ENCODE results near the gene SERPINB6. TPM values are rescaled to one million over a fixed set of nuclear protein-coding genes. Genes with fewer than 3 reads are reported as not detected.
A peak's percentile ranks its signal among the peaks of the same experiment; 100 is the strongest.

Gene SERPINB6
- total and polyA plus RNA-seq, 9 of the 15 experiments (the other 6 are each of a cell fraction or from before 2014, with no cell fraction given), result 86.6 to 211 (median 143) TPM

DNA sequence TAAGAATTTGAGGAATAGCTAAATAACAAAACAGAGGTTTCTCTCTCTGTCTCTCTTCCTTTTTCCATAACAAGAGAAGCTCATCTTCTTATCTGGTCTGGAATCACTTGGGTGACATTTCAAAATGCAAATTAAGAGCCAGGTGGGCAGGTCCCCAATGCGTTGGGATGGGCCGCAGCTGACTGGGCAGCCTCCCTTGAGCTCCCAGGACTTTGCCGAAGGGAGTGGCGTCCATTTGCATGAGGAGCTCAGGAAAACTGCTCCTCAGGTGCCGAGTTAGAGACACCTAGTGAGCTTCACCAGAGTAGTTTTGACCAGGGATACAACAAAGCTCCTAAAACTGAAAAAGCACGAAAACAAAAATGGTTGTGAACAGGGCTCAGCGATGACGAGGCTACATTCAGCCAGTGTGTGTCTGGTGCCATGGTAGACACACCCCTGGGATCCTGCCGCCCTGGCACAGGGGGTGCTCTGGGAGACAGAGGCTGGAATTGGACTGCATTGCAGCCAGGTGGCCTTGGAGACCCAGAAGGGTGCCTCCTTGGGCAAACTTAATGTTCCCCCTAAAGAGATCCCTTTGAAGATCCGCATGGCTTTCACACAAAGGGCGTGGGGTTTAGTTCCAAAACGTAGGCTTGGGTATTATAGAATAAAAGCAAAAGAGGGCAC, 13.5 kb upstream of the SERPINB6 start (continued):
- TF ChIP-seq, protein P1, sequence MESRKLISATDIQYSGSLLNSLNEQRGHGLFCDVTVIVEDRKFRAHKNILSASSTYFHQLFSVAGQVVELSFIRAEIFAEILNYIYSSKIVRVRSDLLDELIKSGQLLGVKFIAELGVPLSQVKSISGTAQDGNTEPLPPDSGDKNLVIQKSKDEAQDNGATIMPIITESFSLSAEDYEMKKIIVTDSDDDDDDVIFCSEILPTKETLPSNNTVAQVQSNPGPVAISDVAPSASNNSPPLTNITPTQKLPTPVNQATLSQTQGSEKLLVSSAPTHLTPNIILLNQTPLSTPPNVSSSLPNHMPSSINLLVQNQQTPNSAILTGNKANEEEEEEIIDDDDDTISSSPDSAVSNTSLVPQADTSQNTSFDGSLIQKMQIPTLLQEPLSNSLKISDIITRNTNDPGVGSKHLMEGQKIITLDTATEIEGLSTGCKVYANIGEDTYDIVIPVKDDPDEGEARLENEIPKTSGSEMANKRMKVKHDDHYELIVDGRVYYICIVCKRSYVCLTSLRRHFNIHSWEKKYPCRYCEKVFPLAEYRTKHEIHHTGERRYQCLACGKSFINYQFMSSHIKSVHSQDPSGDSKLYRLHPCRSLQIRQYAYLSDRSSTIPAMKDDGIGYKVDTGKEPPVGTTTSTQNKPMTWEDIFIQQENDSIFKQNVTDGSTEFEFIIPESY (CRISPR knock-in tag; IDR thresholded peaks at IDR 0.05), result no peak
- TF ChIP-seq OTX1 (CRISPR knock-in tag; IDR thresholded peaks at IDR 0.05) (no peak), CSDE1 (IDR thresholded peaks at IDR 0.05) (no peak), ZNF668 (CRISPR knock-in tag; IDR thresholded peaks at IDR 0.05) (no peak), ZNF184 (CRISPR knock-in tag; IDR thresholded peaks at IDR 0.05) (no peak), RBBP5 (IDR thresholded peaks at IDR 0.05; ENCODE audit: borderline replicate concordance, insufficient read depth, low read length, poor library complexity, severe bottlenecking) (no peak), POLR2A (conservative IDR thresholded peaks at IDR 0.05) (no peak), FOS (IDR thresholded peaks at IDR 0.05; ENCODE audit: extremely low read depth, insufficient read length) (no peak), DNMT1 (IDR thresholded peaks at IDR 0.05) (no peak), STAT5A (IDR thresholded peaks at IDR 0.05; ENCODE audit: borderline replicate concordance, low read length) (no peak), CCNT2 (IDR thresholded peaks at IDR 0.05; ENCODE audit: borderline replicate concordance, extremely low read depth, insufficient read length, low read depth, low read length) (no peak), PRPF4 (IDR thresholded peaks at IDR 0.05; ENCODE audit: insufficient read depth, low read depth, low read length, poor library complexity, severe bottlenecking) (no peak), DACH1 (IDR thresholded peaks at IDR 0.05; ENCODE audit: partially characterized antibody) (no peak), RBFOX2 (IDR thresholded peaks at IDR 0.05; ENCODE audit: low read depth, low read length) (no peak)
- TF ChIP-seq, protein P2, sequence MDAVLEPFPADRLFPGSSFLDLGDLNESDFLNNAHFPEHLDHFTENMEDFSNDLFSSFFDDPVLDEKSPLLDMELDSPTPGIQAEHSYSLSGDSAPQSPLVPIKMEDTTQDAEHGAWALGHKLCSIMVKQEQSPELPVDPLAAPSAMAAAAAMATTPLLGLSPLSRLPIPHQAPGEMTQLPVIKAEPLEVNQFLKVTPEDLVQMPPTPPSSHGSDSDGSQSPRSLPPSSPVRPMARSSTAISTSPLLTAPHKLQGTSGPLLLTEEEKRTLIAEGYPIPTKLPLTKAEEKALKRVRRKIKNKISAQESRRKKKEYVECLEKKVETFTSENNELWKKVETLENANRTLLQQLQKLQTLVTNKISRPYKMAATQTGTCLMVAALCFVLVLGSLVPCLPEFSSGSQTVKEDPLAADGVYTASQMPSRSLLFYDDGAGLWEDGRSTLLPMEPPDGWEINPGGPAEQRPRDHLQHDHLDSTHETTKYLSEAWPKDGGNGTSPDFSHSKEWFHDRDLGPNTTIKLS (IDR thresholded peaks at IDR 0.05; ENCODE audit: borderline replicate concordance, low read depth), result no peak
- TF ChIP-seq, protein P3, sequence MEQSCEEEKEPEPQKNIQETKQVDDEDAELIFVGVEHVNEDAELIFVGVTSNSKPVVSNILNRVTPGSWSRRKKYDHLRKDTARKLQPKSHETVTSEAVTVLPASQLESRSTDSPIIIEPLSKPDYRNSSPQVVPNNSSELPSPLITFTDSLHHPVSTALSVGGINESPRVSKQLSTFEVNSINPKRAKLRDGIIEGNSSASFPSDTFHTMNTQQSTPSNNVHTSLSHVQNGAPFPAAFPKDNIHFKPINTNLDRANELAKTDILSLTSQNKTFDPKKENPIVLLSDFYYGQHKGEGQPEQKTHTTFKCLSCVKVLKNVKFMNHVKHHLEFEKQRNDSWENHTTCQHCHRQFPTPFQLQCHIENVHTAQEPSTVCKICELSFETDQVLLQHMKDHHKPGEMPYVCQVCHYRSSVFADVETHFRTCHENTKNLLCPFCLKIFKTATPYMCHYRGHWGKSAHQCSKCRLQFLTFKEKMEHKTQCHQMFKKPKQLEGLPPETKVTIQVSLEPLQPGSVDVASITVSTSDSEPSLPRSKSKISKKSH (CRISPR knock-in tag; IDR thresholded peaks at IDR 0.05), result no peak
- TF ChIP-seq, protein P4, sequence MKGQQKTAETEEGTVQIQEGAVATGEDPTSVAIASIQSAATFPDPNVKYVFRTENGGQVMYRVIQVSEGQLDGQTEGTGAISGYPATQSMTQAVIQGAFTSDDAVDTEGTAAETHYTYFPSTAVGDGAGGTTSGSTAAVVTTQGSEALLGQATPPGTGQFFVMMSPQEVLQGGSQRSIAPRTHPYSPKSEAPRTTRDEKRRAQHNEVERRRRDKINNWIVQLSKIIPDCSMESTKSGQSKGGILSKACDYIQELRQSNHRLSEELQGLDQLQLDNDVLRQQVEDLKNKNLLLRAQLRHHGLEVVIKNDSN (CRISPR knock-in tag; IDR thresholded peaks at IDR 0.05), result peak; percentile 5; the same call in 1 of the 2 replicates
- TF ChIP-seq, protein P5, sequence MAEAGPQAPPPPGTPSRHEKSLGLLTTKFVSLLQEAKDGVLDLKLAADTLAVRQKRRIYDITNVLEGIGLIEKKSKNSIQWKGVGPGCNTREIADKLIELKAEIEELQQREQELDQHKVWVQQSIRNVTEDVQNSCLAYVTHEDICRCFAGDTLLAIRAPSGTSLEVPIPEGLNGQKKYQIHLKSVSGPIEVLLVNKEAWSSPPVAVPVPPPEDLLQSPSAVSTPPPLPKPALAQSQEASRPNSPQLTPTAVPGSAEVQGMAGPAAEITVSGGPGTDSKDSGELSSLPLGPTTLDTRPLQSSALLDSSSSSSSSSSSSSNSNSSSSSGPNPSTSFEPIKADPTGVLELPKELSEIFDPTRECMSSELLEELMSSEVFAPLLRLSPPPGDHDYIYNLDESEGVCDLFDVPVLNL (CRISPR knock-in tag; IDR thresholded peaks at IDR 0.05; ENCODE audit: low read depth), result no peak
- TF ChIP-seq, protein P6, sequence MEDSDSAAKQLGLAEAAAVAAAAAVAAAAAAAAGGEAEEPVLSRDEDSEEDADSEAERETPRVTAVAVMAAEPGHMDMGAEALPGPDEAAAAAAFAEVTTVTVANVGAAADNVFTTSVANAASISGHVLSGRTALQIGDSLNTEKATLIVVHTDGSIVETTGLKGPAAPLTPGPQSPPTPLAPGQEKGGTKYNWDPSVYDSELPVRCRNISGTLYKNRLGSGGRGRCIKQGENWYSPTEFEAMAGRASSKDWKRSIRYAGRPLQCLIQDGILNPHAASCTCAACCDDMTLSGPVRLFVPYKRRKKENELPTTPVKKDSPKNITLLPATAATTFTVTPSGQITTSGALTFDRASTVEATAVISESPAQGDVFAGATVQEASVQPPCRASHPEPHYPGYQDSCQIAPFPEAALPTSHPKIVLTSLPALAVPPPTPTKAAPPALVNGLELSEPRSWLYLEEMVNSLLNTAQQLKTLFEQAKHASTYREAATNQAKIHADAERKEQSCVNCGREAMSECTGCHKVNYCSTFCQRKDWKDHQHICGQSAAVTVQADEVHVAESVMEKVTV (CRISPR knock-in tag; IDR thresholded peaks at IDR 0.05), result no peak

Measured in K562 (cell line).